ENCODE data around the gene OGDH.

OGDH gene

DNA sequence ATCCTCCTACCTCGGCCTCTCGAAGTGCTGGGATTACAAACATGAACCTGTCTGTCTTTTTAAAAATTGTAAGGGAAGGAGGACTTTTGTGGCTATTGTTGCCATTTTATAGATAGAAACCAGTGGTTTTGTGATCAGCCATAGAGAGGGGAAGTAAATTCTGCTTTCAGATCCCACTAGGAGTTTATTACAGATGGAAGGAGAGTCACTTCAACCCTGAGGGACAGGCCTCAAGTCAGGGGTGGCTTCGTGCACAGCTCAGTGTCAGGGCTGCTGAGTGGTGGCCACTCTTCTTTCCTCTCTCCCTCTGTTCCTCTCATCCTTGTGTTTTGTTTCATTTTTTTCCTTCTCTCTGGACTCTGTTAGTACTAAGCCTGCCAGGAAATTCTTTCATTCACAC is 60.8 kb downstream of the OGDH start:
- TF ChIP-seq EZH2 (IDR thresholded peaks at IDR 0.05; ENCODE audit: borderline replicate concordance, low read length): no peak
- TF ChIP-seq, protein P1, sequence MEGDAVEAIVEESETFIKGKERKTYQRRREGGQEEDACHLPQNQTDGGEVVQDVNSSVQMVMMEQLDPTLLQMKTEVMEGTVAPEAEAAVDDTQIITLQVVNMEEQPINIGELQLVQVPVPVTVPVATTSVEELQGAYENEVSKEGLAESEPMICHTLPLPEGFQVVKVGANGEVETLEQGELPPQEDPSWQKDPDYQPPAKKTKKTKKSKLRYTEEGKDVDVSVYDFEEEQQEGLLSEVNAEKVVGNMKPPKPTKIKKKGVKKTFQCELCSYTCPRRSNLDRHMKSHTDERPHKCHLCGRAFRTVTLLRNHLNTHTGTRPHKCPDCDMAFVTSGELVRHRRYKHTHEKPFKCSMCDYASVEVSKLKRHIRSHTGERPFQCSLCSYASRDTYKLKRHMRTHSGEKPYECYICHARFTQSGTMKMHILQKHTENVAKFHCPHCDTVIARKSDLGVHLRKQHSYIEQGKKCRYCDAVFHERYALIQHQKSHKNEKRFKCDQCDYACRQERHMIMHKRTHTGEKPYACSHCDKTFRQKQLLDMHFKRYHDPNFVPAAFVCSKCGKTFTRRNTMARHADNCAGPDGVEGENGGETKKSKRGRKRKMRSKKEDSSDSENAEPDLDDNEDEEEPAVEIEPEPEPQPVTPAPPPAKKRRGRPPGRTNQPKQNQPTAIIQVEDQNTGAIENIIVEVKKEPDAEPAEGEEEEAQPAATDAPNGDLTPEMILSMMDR (IDR thresholded peaks at IDR 0.05; ENCODE audit: low read length): no peak
- Histone ChIP-seq H3K27ac (ENCODE audit: low read depth, low read length, poor library complexity, severe bottlenecking) (no peak overlapping the region), H3K9ac (ENCODE audit: low read length) (no peak overlapping the region), H3K9me3 (ENCODE audit: low read length) (no peaks in the 10 kb centered on the region), H3K27me3 (ENCODE audit: insufficient read depth, low read length) (no peaks in the 10 kb centered on the region), H3K9me2 (ENCODE audit: low read depth, low read length) (no peaks in the 10 kb centered on the region), H3K79me2 (ENCODE audit: insufficient read depth, low read length) (no peaks in the 10 kb centered on the region), H3K4me3 (ENCODE audit: low read depth, low read length, poor library complexity, severe bottlenecking) (no peak overlapping the region), H4K20me1 (ENCODE audit: insufficient read depth, low read length) (no peaks in the 10 kb centered on the region), H3K4me1 (ENCODE audit: insufficient read depth, low read length, severe bottlenecking) (no peaks in the 10 kb centered on the region), H2AFZ (ENCODE audit: low read length) (no peak overlapping the region), H3F3A (ENCODE audit: insufficient read depth, low read length) (no peaks in the 10 kb centered on the region), H3K36me3 (ENCODE audit: insufficient read depth, low read length) (peaks cover 75% of the 10 kb centered on the region), H3K4me2 (ENCODE audit: low read length) (no peak overlapping the region)

- H3K27me3 ChIP-seq (ENCODE audit: insufficient read depth, low read length): no peaks in the 10 kb centered on the region
- H3K4me3 ChIP-seq (ENCODE audit: low read depth, low read length, poor library complexity, severe bottlenecking): no peak overlapping the region
- no peaks in the 10 kb centered on the region for H3K9me3 ChIP-seq (ENCODE audit: low read length)
- H3K36me3 ChIP-seq (ENCODE audit: insufficient read depth, low read length): peaks cover 72% of the 10 kb centered on the region
- no peaks in the 10 kb centered on the region for H3K9me2 ChIP-seq (ENCODE audit: low read depth, low read length)
- no peak overlapping the region for H3K27ac ChIP-seq (ENCODE audit: low read depth, low read length, poor library complexity, severe bottlenecking)
- no peaks in the 10 kb centered on the region for H3K79me2 ChIP-seq (ENCODE audit: insufficient read depth, low read length)
- H3K4me2 ChIP-seq (ENCODE audit: low read length): no peak overlapping the region
- H3K4me1 ChIP-seq (ENCODE audit: insufficient read depth, low read length, severe bottlenecking): no peaks in the 10 kb centered on the region
- no peak for TF ChIP-seq EZH2 (IDR thresholded peaks at IDR 0.05; ENCODE audit: borderline replicate concordance, low read length)
- TF ChIP-seq, protein P1 (IDR thresholded peaks at IDR 0.05; ENCODE audit: low read length): no peak
- no peaks in the 10 kb centered on the region for H4K20me1 ChIP-seq (ENCODE audit: insufficient read depth, low read length)
- no peak overlapping the region for H2AFZ ChIP-seq (ENCODE audit: low read length)
- H3F3A ChIP-seq (ENCODE audit: insufficient read depth, low read length): no peaks in the 10 kb centered on the region
- no peak overlapping the region for H3K9ac ChIP-seq (ENCODE audit: low read length)
Measured at GRCh38 chr7:44671069-44671468, 64.6 kb downstream of the OGDH start.

DNA sequence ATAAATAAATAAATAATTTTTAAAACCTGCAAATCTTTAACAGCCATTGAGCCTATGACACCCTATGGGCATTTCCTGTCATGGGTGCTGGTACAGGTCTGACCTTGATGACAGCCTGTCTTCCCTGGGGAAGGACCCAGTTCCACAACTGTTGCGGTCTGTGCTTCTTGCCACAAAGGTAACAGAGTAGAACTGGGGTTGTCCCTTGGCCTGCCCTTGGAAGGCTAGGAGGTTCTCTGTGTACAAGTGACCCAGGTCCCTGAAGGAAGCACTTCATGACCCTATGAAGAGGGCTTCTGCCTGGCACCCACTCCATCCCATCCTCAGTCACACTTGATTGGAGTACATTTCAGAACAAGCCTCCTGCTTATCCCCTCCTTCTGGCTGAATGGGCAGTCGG is 66.9 kb downstream of the OGDH start:
- Histone ChIP-seq H3K27me3 (ENCODE audit: insufficient read depth, low read length) (no peaks in the 10 kb centered on the region), H3K4me1 (ENCODE audit: insufficient read depth, low read length, severe bottlenecking) (no peaks in the 10 kb centered on the region), H2AFZ (ENCODE audit: low read length) (no peak overlapping the region), H3K79me2 (ENCODE audit: insufficient read depth, low read length) (no peaks in the 10 kb centered on the region), H3K9me3 (ENCODE audit: low read length) (no peaks in the 10 kb centered on the region), H3K27ac (ENCODE audit: low read depth, low read length, poor library complexity, severe bottlenecking) (no peak overlapping the region), H3K4me3 (ENCODE audit: low read depth, low read length, poor library complexity, severe bottlenecking) (no peak overlapping the region), H3K9ac (ENCODE audit: low read length) (no peak overlapping the region), H3F3A (ENCODE audit: insufficient read depth, low read length) (no peaks in the 10 kb centered on the region), H4K20me1 (ENCODE audit: insufficient read depth, low read length) (no peaks in the 10 kb centered on the region), H3K36me3 (ENCODE audit: insufficient read depth, low read length) (peaks cover 66% of the 10 kb centered on the region), H3K4me2 (ENCODE audit: low read length) (no peak overlapping the region), H3K9me2 (ENCODE audit: low read depth, low read length) (no peaks in the 10 kb centered on the region)
- no peak for TF ChIP-seq EZH2 (IDR thresholded peaks at IDR 0.05; ENCODE audit: borderline replicate concordance, low read length)
- TF ChIP-seq, protein P1 (IDR thresholded peaks at IDR 0.05; ENCODE audit: low read length): no peak

Measured in OCI-LY1 (cell line).